ENCODE data around the gene PPM1A. TPM values are rescaled to one million over a fixed set of nuclear protein-coding genes. Genes with fewer than 3 reads are reported as not detected.

PPM1A gene
- total and polyA plus RNA-seq, 2 of the 13 experiments (the other 11 are each of a cell fraction or from before 2014, with no cell fraction given) = 23.3 to 29.8 TPM

DNA sequence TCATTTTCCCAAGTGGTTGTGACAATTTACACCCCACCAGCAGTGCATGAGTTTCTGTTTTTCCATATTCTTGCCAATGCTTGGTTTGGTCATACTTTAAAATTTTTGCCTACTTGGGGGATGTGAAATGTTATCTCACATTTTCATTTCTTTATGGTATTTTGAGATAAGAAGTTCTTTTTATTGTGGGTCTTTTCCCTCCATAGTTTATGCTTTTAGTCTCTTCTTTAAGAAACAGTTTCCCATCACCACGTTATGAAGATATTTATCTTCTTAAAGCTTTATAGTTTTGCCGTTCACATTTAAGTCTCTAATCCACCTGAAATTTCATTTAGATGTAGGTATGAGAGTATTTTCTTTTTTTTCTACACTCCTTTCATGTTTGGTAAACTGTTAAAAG lies 95.7 kb downstream of the PPM1A start (continued):
- no peak for TF ChIP-seq ZNF232 (CRISPR knock-in tag; IDR thresholded peaks at IDR 0.05; ENCODE audit: borderline replicate concordance)
- TF ChIP-seq, protein P1, sequence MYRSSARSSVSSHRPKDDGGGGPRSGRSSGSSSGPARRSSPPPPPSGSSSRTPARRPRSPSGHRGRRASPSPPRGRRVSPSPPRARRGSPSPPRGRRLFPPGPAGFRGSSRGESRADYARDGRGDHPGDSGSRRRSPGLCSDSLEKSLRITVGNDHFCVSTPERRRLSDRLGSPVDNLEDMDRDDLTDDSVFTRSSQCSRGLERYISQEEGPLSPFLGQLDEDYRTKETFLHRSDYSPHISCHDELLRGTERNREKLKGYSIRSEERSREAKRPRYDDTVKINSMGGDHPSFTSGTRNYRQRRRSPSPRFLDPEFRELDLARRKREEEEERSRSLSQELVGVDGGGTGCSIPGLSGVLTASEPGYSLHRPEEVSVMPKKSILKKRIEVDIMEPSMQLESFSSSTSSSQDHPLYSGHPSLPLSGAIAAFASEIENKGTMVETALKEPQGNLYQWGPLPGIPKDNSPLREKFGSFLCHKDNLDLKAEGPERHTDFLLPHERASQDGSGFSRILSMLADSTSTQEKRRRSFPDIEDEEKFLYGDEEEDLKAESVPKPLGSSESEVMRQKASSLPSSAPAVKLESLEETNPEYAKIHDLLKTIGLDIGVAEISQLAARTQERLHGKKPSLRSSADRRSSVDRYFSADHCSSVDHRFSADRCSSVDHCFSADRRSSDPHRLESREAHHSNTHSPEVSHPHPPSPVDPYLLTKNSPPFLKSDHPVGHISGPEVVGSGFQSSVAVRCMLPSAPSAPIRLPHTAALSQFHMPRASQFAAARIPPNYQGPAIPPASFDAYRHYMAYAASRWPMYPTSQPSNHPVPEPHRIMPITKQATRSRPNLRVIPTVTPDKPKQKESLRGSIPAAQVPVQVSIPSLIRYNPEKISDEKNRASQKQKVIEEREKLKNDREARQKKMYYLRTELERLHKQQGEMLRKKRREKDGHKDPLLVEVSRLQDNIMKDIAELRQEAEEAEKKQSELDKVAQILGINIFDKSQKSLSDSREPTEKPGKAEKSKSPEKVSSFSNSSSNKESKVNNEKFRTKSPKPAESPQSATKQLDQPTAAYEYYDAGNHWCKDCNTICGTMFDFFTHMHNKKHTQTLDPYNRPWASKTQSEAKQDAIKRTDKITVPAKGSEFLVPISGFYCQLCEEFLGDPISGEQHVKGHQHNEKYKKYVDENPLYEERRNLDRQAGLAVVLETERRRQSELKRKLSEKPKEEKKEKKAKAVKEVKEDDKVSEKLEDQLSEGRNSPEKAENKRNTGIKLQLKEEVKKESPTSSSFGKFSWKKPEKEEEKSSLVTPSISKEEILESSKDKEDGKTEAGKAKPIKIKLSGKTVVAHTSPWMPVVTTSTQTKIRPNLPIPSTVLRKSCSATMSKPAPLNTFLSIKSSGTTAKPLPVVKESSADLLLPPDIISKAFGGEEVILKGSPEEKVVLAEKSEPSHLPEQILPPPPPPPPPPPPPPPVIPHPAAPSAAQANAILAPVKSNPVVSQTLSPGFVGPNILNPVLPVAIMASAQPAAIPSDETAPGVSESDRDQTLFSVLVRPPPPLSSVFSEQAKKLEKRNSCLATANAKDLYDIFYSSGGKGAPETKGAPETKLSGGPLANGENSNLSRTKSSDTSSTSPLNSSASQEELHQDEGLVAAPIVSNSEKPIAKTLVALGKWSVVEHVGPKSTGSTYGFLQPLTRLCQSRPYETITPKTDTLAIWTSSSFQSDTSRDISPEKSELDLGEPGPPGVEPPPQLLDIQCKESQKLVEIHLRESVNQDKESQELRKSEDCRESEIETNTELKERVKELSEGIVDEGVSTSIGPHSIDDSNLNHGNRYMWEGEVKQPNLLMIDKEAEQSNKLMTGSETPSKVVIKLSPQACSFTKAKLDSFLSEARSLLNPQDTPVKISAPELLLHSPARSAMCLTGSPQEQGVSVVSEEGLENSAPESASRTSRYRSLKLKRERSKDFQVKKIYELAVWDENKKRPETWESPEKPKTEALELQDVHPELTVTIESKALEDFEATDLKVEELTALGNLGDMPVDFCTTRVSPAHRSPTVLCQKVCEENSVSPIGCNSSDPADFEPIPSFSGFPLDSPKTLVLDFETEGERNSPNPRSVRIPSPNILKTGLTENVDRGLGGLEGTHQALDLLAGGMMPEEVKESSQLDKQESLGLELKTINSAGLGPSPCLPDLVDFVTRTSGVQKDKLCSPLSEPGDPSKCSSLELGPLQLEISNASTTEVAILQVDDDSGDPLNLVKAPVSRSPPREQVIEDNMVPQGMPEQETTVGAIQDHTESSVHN (CRISPR knock-in tag; IDR thresholded peaks at IDR 0.05) = no peak
- TF ChIP-seq EED (CRISPR knock-in tag; IDR thresholded peaks at IDR 0.05) = no peak
- no peak for TF ChIP-seq DR1 (CRISPR knock-in tag; IDR thresholded peaks at IDR 0.05)
- TF ChIP-seq ZNF543 (CRISPR knock-in tag; IDR thresholded peaks at IDR 0.05) = no peak
- no peak for TF ChIP-seq ZNF749 (CRISPR knock-in tag; IDR thresholded peaks at IDR 0.05; ENCODE audit: borderline replicate concordance)
- no peak for TF ChIP-seq RAD51 (IDR thresholded peaks at IDR 0.05; ENCODE audit: borderline replicate concordance)
